Femur (tissue), 1 donor: Measurements from ENCODE around the gene ARMH3.

Source experiments
- DNase-seq: peaks from one replicate; pipeline ENCODE4 v3.0.0-alpha.2; 2017

Gene ARMH3

GRCh38 chr10:101894266-101894665 is 161.7 kb downstream of the ARMH3 start:
- no peak for DNase-seq

GRCh38 chr10:101893510-101894120 is 162.4 kb downstream of the ARMH3 start:
- DNase-seq, result no peak

GRCh38 chr10:101892782-101893391 is 163.1 kb downstream of the ARMH3 start:
- no peak for DNase-seq

- peak; percentile 77 for DNase-seq
Measured at GRCh38 chr10:101889256-101890210, 166.4 kb downstream of the ARMH3 start.

GRCh38 chr10:101888251-101888949 is 167.6 kb downstream of the ARMH3 start:
- no peak for DNase-seq

- no peak for DNase-seq
Measured at GRCh38 chr10:101887775-101888174, 168.2 kb downstream of the ARMH3 start.

GRCh38 chr10:101886521-101887312 is 169.3 kb downstream of the ARMH3 start:
- no peak for DNase-seq

GRCh38 chr10:101881036-101881774 is 174.8 kb downstream of the ARMH3 start:
- no peak for DNase-seq

- DNase-seq, result no peak
Measured at GRCh38 chr10:101880232-101880573, 175.8 kb downstream of the ARMH3 start.

GRCh38 chr10:101879456-101880231 is 176.3 kb downstream of the ARMH3 start:
- DNase-seq, result no peak

GRCh38 chr10:101878869-101879268 is 177.1 kb downstream of the ARMH3 start:
- DNase-seq, result no peak

- DNase-seq, result no peak
Measured at GRCh38 chr10:101875068-101875688, 180.8 kb downstream of the ARMH3 start.

GRCh38 chr10:101874252-101874651 is 181.7 kb downstream of the ARMH3 start:
- DNase-seq, result no peak

GRCh38 chr10:101867931-101868330 is 188.0 kb downstream of the ARMH3 start:
- no peak for DNase-seq

- no peak for DNase-seq
Measured at GRCh38 chr10:101859530-101859929, 196.4 kb downstream of the ARMH3 start.

- no peak for DNase-seq
Measured at GRCh38 chr10:101858723-101859500, 197.1 kb downstream of the ARMH3 start.

- no peak for DNase-seq
Measured at GRCh38 chr10:101857802-101858476, 198.0 kb downstream of the ARMH3 start.

- DNase-seq, result no peak
Measured at GRCh38 chr10:101856626-101857025, 199.3 kb downstream of the ARMH3 start.
